ENCODE results near the gene KRT80.

Gene KRT80

GRCh38 chr12:52155048-52155868, 36.6 kb downstream of the KRT80 start:
- DNase-seq (ENCODE audit: low spot score), result no peak

- DNase-seq (ENCODE audit: low spot score), result no peak
Observed at GRCh38 chr12:52152905-52153317, 38.9 kb downstream of the KRT80 start.

- DNase-seq (ENCODE audit: low spot score), result no peak
Observed at GRCh38 chr12:52151837-52152783, 39.7 kb downstream of the KRT80 start.

GRCh38 chr12:52151153-52151836, 40.5 kb downstream of the KRT80 start:
- no peak for DNase-seq (ENCODE audit: low spot score)

GRCh38 chr12:52149651-52150241, 42.1 kb downstream of the KRT80 start:
- DNase-seq (ENCODE audit: low spot score), result no peak

- no peak for DNase-seq (ENCODE audit: low spot score)
Observed at GRCh38 chr12:52149182-52149641, 42.6 kb downstream of the KRT80 start.

GRCh38 chr12:52148464-52149181, 43.2 kb downstream of the KRT80 start:
- DNase-seq (ENCODE audit: low spot score), result no peak

GRCh38 chr12:52147964-52148463, 43.8 kb downstream of the KRT80 start:
- DNase-seq (ENCODE audit: low spot score), result no peak

- no peak for DNase-seq (ENCODE audit: low spot score)
Observed at GRCh38 chr12:52147367-52147963, 44.3 kb downstream of the KRT80 start.

- DNase-seq (ENCODE audit: low spot score), result no peak
Observed at GRCh38 chr12:52146822-52147366, 44.9 kb downstream of the KRT80 start.

GRCh38 chr12:52146089-52146821, 45.6 kb downstream of the KRT80 start:
- DNase-seq (ENCODE audit: low spot score), result no peak

- DNase-seq (ENCODE audit: low spot score), result no peak
Observed at GRCh38 chr12:52145228-52146088, 46.4 kb downstream of the KRT80 start.

- DNase-seq (ENCODE audit: low spot score), result no peak
Observed at GRCh38 chr12:52144512-52145227, 47.1 kb downstream of the KRT80 start.

- DNase-seq (ENCODE audit: low spot score), result no peak
Observed at GRCh38 chr12:52142431-52142830, 49.4 kb downstream of the KRT80 start.

- no peak for DNase-seq (ENCODE audit: low spot score)
Observed at GRCh38 chr12:52141875-52142274, 49.9 kb downstream of the KRT80 start.

- DNase-seq (ENCODE audit: low spot score), result no peak
Observed at GRCh38 chr12:52141306-52141705, 50.5 kb downstream of the KRT80 start.

GRCh38 chr12:52139579-52140062, 52.2 kb downstream of the KRT80 start:
- no peak for DNase-seq (ENCODE audit: low spot score)
